ENCODE data around the gene PSKH1.
"Not testable (repeated sequence)": the region's sequence is repeated elsewhere in the genome, so short reads cannot be mapped to it uniquely, and the experiment has no call there.

PSKH1 gene

GRCh38 chr16:67964477-67965131 is 71.5 kb downstream of the PSKH1 start:
- DNase-seq: no peak

DNA sequence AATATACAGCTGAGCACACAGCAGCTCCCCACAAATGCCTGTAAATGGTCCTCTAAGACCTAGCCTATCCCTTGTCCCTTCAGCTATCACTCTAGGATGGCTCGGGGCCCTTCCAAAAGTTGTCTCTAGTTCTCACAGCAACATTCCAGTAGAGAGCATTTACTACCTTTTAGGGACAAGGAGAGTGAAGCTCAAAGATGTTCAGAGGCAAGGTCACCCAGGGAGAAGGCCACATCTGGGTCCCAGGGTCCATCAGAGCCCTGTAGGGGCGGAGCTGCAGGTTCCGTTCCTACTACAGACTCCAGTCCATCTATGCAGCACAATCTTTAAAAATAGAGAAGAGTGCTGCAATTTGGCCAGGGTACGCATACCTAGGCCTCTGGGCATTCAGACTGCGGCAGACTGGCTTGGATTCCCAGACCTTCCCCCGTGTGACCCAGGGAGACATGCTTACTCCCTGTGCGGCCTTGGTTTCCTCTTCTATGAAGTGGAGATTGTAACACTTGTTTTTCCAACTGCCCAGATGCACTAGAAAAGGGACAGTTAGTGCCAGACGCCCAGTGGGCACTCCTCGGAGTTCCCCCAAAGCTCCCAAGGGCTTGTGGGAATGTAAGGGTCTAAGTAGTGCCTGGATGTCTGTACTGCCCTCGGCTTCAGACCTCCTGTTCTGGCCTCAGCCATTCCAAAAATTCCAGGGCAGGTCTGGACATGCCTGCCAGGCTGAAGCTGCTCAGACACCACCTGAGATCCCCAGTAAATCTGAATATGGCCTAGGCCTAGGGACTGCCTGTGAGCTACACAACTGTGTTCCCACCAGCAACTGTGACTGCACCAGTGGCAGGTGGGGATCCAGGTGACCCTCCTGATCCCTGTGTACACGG is 72.9 kb downstream of the PSKH1 start:
- DNase-seq: no peak

DNA sequence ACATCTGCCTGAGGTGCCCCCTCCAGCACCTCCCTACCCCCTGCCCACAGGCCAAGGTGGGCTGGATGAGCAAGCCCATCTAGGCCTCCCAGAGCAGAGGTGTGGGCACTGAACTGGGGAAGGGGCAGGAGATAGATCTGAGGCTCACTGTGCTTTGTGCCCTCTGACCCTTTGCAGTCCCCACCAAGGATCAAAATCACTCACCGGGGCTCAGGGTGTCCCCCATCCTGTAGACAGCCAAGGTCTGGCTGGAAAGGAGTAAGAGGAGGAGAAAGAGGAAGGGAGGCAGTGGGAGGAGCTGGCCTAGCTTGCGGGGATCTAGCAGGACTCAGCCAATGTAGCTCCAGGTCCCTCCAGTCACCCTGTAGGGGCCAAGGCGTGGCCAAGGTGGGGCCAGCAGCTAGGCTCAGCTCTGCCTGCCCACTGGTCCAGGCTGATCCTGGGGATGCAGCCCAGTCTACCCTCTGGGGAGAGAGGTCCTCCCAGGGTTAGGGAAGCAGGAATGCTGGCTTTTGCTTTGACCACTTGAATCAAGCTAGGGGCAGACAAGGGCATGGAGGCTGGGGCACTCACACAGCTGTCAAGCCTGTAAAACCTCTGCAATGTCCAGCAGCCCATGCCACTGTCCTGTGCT is 73.6 kb downstream of the PSKH1 start:
- no peak for DNase-seq

DNA sequence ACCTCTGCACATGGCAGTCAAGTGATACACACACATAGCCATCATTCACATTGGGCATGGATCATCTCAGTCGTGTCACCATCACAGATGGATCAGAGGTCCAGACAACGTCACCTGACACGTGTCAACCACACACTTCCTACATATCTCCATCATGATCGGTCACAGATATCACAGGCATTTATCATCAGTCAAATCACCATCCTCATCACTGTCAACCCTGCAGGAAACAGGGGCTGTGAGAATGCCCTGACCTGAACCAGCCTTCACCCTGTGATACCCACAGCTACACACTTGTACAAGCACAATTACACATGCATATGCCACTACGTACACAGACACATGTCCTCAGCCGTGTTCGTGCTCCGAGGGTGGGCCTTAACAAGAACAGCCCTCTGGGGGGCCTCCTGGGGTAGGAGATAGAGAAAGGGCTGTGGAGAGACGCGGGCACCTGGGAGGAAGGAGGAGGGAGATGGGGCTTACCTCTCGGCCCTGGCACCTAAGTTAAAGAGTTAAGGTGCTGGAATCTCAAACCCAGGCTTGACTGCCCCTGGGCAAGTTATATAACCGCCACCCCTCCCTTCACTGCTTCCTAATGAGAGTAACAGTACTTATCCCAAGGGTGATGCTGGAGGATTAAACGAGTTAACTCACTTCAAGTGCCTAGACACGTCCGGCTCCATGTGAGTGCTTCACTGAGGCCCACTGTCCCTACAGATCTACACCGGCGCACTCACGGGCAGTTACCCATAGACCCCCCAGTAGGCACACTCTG is 74.3 kb downstream of the PSKH1 start:
- no peak for DNase-seq

DNA sequence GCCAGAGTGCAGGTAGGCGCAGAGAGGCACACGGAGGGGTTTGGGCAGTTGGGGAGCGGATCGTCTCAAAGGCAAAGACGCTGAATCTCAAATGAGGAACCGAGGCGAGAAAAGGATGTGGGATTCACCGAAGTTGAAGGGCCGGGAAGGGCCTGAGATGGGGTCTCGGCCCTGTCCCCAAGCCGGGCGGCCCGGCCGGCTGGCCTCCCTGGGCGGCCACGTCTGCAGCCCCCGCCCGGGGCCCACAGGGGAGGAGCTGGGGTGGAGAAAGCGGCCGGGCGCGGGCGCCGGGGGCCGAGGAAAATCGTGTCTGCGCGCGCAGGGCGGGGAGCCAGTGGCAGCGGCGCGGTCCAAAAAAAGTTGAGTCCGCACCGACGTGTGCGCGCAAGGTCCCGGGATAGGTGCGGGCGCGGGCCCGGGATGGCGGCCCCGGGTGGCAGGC is 74.9 kb downstream of the PSKH1 start:
- DNase-seq: no peak

DNA sequence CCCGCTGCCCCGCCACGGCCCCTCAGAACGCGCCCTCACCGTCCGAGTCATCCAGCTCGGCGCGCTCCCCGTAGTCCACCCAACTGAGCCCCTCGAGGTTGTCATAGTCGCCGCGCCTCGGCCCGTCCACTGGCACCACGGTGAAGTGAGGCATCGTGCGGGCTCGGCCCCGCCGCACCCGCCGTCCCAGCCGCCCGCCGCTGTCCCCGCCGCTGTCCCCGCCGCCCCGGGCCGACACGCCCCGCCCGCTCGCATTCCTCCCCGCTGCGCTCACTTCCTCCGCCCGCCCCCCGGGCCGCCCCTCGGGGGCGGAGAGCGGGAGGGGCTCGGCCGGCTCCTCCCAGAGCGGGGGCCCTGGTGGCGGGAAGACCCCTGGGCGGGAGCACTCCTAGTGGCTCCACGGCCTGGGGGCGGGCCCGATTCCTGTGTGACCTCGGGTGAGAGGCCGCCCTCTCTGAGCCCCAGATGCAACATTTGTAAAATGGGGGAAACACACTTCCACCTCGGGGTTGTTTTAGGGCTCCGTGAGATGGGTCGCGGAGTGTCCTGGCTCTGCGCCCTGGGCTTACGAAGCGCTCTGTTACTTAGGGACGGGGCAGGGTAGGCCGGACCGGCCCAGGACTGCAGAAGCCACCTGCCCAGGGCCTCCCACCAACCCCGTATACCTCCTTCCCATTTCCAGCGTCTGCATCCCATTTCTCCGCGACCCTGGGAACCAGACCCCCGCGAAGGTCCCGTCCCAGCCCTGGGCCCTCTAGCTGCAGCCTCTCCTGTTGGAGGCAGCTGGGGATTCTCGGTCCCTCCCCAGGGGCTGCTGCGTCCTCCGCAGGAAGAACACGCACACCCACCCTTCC is 75.6 kb downstream of the PSKH1 start, which contains the start of gene SLC12A4:
TSS of gene SLC12A4 (minus strand) at position 238 of the 854 bp plus-strand sequence. CDS start at position 154, 84 bp downstream.
- no peak for DNase-seq

DNA sequence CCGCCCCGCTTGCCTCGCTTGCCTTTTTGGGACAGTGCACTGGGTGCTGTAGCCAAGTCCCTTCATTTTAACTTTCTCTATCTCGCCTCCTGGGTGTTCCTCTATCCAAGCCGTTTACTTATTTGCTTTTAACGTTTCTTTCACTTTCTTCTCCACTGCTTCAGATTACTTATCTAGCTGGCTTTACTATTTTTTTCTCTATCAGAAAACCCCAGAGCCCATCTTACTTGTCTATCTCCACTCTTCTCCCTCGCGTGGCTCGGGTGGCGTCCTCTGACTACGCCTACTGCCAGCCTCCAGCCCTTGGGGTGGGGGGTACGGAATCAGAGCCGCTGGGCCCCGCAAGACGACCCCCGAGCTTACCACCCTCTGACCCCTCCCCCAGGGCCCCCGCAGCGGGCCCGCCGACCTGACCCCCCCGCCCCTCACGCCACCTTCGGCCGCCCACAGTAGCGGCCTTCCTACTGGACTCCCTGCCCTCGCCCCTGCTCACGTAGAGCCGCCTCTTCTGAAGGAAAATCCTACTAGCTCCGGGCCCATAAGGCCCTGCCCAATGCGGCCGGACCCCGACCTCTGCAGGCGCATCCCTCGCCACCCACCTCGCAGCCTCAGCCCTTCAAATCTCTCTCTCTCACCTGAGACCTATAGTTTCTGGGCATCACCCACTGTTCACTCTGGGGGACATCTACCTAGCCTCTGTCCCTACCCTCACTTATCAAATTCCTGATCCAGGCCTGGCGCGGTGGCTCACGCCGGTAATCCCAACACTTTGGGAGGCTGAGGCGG is 76.4 kb downstream of the PSKH1 start:
- DNase-seq: no peak

DNA sequence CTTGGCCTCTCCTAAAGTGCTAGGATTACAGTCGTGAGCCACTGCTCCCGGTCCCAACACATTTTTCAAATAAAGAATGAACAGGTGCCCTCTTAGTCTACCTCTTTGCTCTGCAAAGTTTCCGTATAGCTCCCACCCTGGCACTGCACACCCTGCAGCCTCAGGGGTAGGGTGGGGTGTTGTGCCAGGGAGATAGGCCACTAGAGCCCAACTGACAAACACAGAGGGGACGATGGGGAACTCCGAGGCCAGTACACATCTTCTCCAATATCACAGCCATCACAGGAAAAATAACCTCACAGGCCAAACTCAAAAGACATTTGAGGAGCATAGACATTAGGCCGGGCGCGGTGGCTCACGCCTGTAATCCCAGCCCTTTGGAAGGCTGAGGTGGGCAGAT is 78.1 kb downstream of the PSKH1 start:
- no peak for DNase-seq

- DNase-seq: not testable (repeated sequence)
Observed at GRCh38 chr16:67972285-67972684, 79.2 kb downstream of the PSKH1 start.

GRCh38 chr16:67975321-67976105 is 82.5 kb downstream of the PSKH1 start:
- DNase-seq: no peak

- no peak for DNase-seq
Observed at GRCh38 chr16:67976205-67976604, 83.2 kb downstream of the PSKH1 start.

DNA sequence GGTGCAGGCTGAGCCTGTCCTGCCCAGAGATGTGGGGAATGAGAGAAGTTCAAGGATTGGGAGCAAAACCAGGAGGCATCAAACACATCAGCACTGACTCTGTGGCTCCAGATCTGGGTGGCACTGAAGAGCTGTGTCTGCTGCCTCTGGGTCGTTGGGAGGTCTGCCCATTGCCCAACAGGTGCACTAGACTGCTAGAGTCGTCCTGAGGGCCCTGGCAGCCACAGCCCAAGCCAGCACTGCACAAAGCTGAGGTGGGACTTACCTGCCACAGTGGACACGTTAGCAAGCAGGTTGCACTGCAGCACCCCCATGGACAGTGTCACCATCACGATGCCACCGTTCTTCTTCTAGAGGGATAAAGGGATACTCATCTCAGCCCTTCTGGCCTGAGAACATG is 84.0 kb downstream of the PSKH1 start:
- DNase-seq: no peak

- DNase-seq: no peak
Observed at GRCh38 chr16:67977469-67978227, 84.6 kb downstream of the PSKH1 start.

All from cerebellar nuclear complex (tissue), 1 donor.